ENCODE data around the gene CLTCL1. TPM values are rescaled to one million over a fixed set of nuclear protein-coding genes. Genes with fewer than 3 reads are reported as not detected.

CLTCL1 gene
- total and polyA plus RNA-seq, 9 of the 15 experiments (the other 6 are each of a cell fraction or from before 2014, with no cell fraction given) = 1.1 to 11.7 (median 5.0) TPM

- TF ChIP-seq MBD1 (CRISPR knock-in tag; IDR thresholded peaks at IDR 0.05) (no peak), CBX8 (IDR thresholded peaks at IDR 0.05; ENCODE audit: borderline replicate concordance, extremely low read depth, low read depth, low read length, poor library complexity, severe bottlenecking) (no peak), HNRNPH1 (optimal IDR thresholded peaks at IDR 0.05; ENCODE audit: low read depth, low read length) (no peak), GATAD2A (IDR thresholded peaks at IDR 0.05) (no peak), ZNF609 (CRISPR knock-in tag; IDR thresholded peaks at IDR 0.05; ENCODE audit: borderline replicate concordance) (no peak), CBX5 (IDR thresholded peaks at IDR 0.05; ENCODE audit: borderline replicate concordance, low read depth) (no peak), FOXA3 (CRISPR knock-in tag; conservative IDR thresholded peaks at IDR 0.05 in 1 of 2, IDR thresholded peaks at IDR 0.05 in 1 of 2) (no peak; a peak in 1 of 4 replicates), CHCHD3 (CRISPR knock-in tag; IDR thresholded peaks at IDR 0.05) (0 out of 2 replicates have a peak, but pooled peaks have one; percentile 66), HEY1 (CRISPR knock-in tag; IDR thresholded peaks at IDR 0.05; ENCODE audit: borderline replicate concordance) (no peak), C11orf30 (IDR thresholded peaks at IDR 0.05; ENCODE audit: low read depth) (peak; percentile 90), HDAC1 (IDR thresholded peaks at IDR 0.05) (0 out of 4 replicates have a peak, but pooled peaks of 1 of the 2 experiments have one; percentile 13), THRA (IDR thresholded peaks at IDR 0.05) (no peak), TCF7 (IDR thresholded peaks at IDR 0.05; ENCODE audit: borderline replicate concordance) (no peak), ZBED1 (IDR thresholded peaks at IDR 0.05) (no peak), RNF219 (CRISPR knock-in tag; IDR thresholded peaks at IDR 0.05) (peak; percentile 68; the same call in 1 of the 2 replicates), ZNF121 (CRISPR knock-in tag; conservative IDR thresholded peaks at IDR 0.05) (no peak), DACH1 (IDR thresholded peaks at IDR 0.05; ENCODE audit: partially characterized antibody) (no peak)
Observed at GRCh38 chr22:19289475-19290161, 1.9 kb downstream of the CLTCL1 start (continued).
